GM19328 (cell line): Measurements from ENCODE around the gene CNRIP1.
"Not testable (repeated sequence)": the region's sequence is repeated elsewhere in the genome, so short reads cannot be mapped to it uniquely, and the experiment has no call there.

ENCODE experiments used
- ATAC-seq: cut with Tn5 transposase; IDR thresholded peaks from one replicate; pipeline ENCODE4 v1.9.1; 2021; ENCODE audit warnings: mild to moderate bottlenecking, moderate library complexity; ENCODE audit not compliant: unreplicated experiment

Gene CNRIP1

GRCh38 chr2:68341062-68341329, 21.2 kb upstream of the CNRIP1 start:
- no peak for ATAC-seq

GRCh38 chr2:68340226-68341061, 20.7 kb upstream of the CNRIP1 start:
- ATAC-seq, result no peak

GRCh38 chr2:68336192-68336591, 16.4 kb upstream of the CNRIP1 start:
- no peak for ATAC-seq

GRCh38 chr2:68333931-68334330, 14.2 kb upstream of the CNRIP1 start:
- no peak for ATAC-seq

GRCh38 chr2:68333009-68333408, 13.3 kb upstream of the CNRIP1 start:
- no peak for ATAC-seq

- no peak for ATAC-seq
Observed at GRCh38 chr2:68330691-68331090, 10.9 kb upstream of the CNRIP1 start.

GRCh38 chr2:68328901-68329300, 9.2 kb upstream of the CNRIP1 start:
- no peak for ATAC-seq

GRCh38 chr2:68325056-68325455, 5.3 kb upstream of the CNRIP1 start:
- ATAC-seq, result no peak

- no peak for ATAC-seq
Observed at GRCh38 chr2:68320118-68320641, 431 bp upstream of the CNRIP1 start.

GRCh38 chr2:68318914-68319397, 793 bp downstream of the CNRIP1 start:
- no peak for ATAC-seq

GRCh38 chr2:68317971-68318913, 1.5 kb downstream of the CNRIP1 start:
- no peak for ATAC-seq

- ATAC-seq, result no peak
Observed at GRCh38 chr2:68316111-68316510, 3.6 kb downstream of the CNRIP1 start.

- ATAC-seq, result no peak
Observed at GRCh38 chr2:68311033-68311432, 8.7 kb downstream of the CNRIP1 start.

GRCh38 chr2:68309426-68309825, 10.3 kb downstream of the CNRIP1 start:
- no peak for ATAC-seq

GRCh38 chr2:68303902-68304272, 15.9 kb downstream of the CNRIP1 start:
- ATAC-seq, result not testable (repeated sequence)

GRCh38 chr2:68303033-68303901, 16.5 kb downstream of the CNRIP1 start:
- no peak for ATAC-seq

GRCh38 chr2:68302281-68302875, 17.4 kb downstream of the CNRIP1 start:
- no peak for ATAC-seq

GRCh38 chr2:68295516-68295915, 24.2 kb downstream of the CNRIP1 start:
- ATAC-seq, result peak; percentile 67

- ATAC-seq, result no peak
Observed at GRCh38 chr2:68294913-68295312, 24.8 kb downstream of the CNRIP1 start.

GRCh38 chr2:68294187-68294586, 25.6 kb downstream of the CNRIP1 start:
- ATAC-seq, result no peak
